KMS-11 (cell line): Measurements from ENCODE around the gene CCDC24.

Experiments used
- H2AFZ ChIP-seq: fragments of 200-600 bp; sonication (generic); 2 replicates; pipeline ENCODE4 v1.6.1; 2016; ENCODE audit warnings: antibody characterized with exemption, mixed run types, low read depth
- H3K27ac ChIP-seq: fragments of 200-600 bp; sonication (generic); 2 replicates; pipeline ENCODE4 v1.6.1; 2016; ENCODE audit warnings: mild to moderate bottlenecking, mixed run types
- H3K27me3 ChIP-seq: fragments of 200-600 bp; sonication (generic); 2 replicates; pipeline ENCODE4 v1.6.1; 2017; ENCODE audit warnings: mild to moderate bottlenecking, low read depth, mixed run types, moderate library complexity; ENCODE audit not compliant: insufficient read depth
- H3K36me3 ChIP-seq: fragments of 200-600 bp; sonication (generic); 2 replicates; pipeline ENCODE4 v1.6.1; 2017; ENCODE audit warnings: mild to moderate bottlenecking, mixed run types; ENCODE audit not compliant: insufficient read depth
- H3K4me1 ChIP-seq: fragments of 200-600 bp; sonication (generic); 2 replicates; pipeline ENCODE4 v1.6.1; 2016; ENCODE audit warnings: mild to moderate bottlenecking, low read depth, mixed run types; ENCODE audit not compliant: poor library complexity, severe bottlenecking
- H3K4me2 ChIP-seq: fragments of 200-600 bp; sonication (generic); 2 replicates; pipeline ENCODE4 v1.7.0; 2016; ENCODE audit warnings: mild to moderate bottlenecking, mixed run types
- H3K4me3 ChIP-seq: fragments of 200-600 bp; sonication (generic); IDR thresholded peaks from 2 replicates; pipeline ENCODE4 v1.6.1; 2017; ENCODE audit warnings: low read depth, low read length, mixed read lengths; ENCODE audit not compliant: insufficient read depth
- H3K79me2 ChIP-seq: fragments of 200-600 bp; sonication (generic); 2 replicates; pipeline ENCODE4 v1.6.1; 2016; ENCODE audit warnings: low read depth, mixed run types; ENCODE audit not compliant: insufficient read depth
- H3K9ac ChIP-seq: fragments of 200-600 bp; sonication (generic); 2 replicates; pipeline ENCODE4 v1.6.1; 2016; ENCODE audit warnings: mild to moderate bottlenecking, mixed run types
- H4K20me1 ChIP-seq: fragments of 200-600 bp; sonication (generic); 2 replicates; pipeline ENCODE4 v1.6.1; 2016; ENCODE audit warnings: mild to moderate bottlenecking, mixed run types; ENCODE audit not compliant: insufficient read depth
- CTCF ChIP-seq: fragments of 200-600 bp; sonication (generic); conservative IDR thresholded peaks from 2 replicates; pipeline ENCODE4 v1.6.1; 2017; ENCODE audit warnings: low read depth, mild to moderate bottlenecking, antibody characterized with exemption, low read length, moderate library complexity, mixed read lengths

CCDC24 gene

GRCh38 chr1:43956234-43956633, 35.2 kb upstream of the CCDC24 start:
- H3K27me3 ChIP-seq: no peaks in the 10 kb centered on the region
- no peak overlapping the region for H3K27ac ChIP-seq
- H3K36me3 ChIP-seq: no peaks in the 10 kb centered on the region
- H3K79me2 ChIP-seq: no peaks in the 10 kb centered on the region
- no peak overlapping the region for H3K9ac ChIP-seq
- H3K4me2 ChIP-seq: no peak overlapping the region
- no peak overlapping the region for H3K4me3 ChIP-seq
- no peaks in the 10 kb centered on the region for H3K4me1 ChIP-seq
- H4K20me1 ChIP-seq: no peaks in the 10 kb centered on the region
- H2AFZ ChIP-seq: no peak overlapping the region
- no peak for TF ChIP-seq CTCF

DNA sequence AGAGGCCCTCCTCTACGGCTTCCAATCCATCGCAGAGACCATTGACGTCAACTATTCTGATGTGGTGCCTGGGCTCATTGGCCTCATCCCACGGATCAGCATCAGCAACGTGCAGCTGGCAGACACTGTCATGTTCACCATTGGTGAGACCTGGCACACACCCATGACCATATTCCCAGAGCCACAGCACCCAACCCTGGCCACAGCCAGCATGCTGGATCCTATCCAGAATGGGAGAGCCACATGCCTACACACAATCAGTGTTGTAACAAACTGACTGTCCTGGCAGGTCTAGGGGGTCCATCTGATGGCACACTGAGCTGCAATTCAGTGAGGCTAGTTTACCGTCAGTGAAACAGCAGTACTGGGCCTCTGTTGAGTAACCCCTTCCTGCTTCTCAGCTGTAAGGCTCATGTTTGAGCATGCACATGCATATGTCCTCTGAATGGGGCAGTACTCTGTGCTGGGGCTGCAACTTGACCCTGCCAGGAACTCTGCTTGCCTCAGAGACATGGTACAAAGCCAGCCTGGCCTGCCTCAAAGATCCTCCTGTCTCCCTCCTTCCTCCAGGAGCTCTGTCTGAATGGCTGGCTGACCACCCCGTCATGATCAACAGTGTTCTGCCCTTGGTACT, 33.9 kb upstream of the CCDC24 start:
- H4K20me1 ChIP-seq: no peaks in the 10 kb centered on the region
- no peak overlapping the region for H3K9ac ChIP-seq
- no peak for TF ChIP-seq CTCF
- no peak overlapping the region for H3K4me3 ChIP-seq
- H3K36me3 ChIP-seq: no peaks in the 10 kb centered on the region
- H3K4me1 ChIP-seq: peaks cover 5% of the 10 kb centered on the region
- no peaks in the 10 kb centered on the region for H3K79me2 ChIP-seq
- H3K4me2 ChIP-seq: no peak overlapping the region
- no peaks in the 10 kb centered on the region for H3K27me3 ChIP-seq
- H2AFZ ChIP-seq: no peak overlapping the region
- H3K27ac ChIP-seq: no peak overlapping the region

DNA sequence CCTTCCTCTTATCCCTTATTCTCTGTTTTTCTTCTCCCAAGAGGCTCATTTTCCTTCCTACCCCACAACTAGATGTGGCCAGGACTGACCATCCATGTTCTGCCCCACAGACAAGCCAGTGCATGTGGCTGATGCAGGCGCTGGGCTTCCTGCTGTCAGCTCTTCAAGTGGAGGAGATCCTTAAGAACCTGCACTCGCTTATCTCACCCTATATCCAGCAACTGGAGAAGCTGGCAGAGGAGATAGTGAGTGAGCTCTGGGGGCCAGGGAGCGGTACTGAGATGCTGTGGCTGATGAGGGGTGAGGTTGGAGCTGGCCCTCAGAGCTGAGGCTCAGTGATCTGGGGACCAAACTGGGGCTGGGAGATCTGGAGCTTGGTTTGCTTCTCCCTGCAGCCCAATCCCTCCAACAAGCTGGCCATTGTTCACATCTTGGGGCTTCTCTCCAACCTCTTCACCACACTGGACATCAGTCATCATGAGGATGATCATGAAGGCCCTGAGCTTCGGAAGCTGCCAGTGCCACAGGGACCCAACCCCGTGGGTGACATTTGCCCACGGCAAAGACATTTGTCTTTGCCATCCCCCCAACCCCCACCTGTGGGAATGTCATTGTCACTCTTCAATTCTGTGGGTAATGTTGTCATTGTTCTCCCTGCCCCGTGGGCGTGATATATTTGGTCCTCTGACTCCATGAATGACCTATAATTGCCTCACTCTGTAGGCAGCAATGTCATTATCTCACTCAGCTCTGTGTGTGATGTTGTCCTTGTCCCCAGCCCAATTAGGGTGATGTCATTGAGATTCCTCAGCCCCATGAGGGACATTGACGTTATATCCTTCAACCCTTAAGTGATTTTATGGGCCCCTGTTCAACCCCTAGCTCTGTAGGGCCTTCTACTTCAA, 32.8 kb upstream of the CCDC24 start:
- Histone ChIP-seq H3K79me2 (no peaks in the 10 kb centered on the region), H4K20me1 (no peaks in the 10 kb centered on the region), H2AFZ (no peak overlapping the region), H3K4me3 (no peak overlapping the region), H3K27me3 (no peaks in the 10 kb centered on the region), H3K36me3 (no peaks in the 10 kb centered on the region), H3K27ac (no peak overlapping the region), H3K9ac (no peak overlapping the region), H3K4me1 (peaks cover 7% of the 10 kb centered on the region), H3K4me2 (no peak overlapping the region)
- no peak for TF ChIP-seq CTCF

DNA sequence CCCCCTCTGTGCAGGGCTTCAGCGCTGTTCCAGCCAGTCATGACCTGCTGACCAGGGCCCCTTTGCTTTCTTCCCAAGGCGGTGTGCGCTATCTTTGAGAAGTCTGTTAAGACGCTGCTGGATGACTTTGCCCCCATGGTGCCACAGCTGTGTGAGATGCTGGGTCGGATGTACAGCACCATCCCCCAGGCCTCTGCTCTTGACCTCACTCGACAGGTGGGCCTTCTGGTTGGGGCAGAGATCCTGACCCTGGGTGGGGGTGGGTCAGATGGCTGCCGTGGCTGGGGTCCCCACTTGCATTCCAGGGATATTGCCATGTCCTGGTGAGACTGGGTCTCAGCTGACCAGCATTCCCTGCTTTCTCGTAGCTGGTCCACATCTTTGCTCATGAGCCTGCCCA, 30.6 kb upstream of the CCDC24 start:
- TF ChIP-seq CTCF: no peak
- no peaks in the 10 kb centered on the region for H4K20me1 ChIP-seq
- H2AFZ ChIP-seq: no peak overlapping the region
- no peak overlapping the region for H3K27ac ChIP-seq
- H3K4me3 ChIP-seq: no peak overlapping the region
- H3K4me1 ChIP-seq: peaks cover 7% of the 10 kb centered on the region
- no peaks in the 10 kb centered on the region for H3K79me2 ChIP-seq
- no peak overlapping the region for H3K4me2 ChIP-seq
- H3K27me3 ChIP-seq: no peaks in the 10 kb centered on the region
- no peaks in the 10 kb centered on the region for H3K36me3 ChIP-seq
- no peak overlapping the region for H3K9ac ChIP-seq
